DMS79 treated with DMSO at 0.1 percent for 48 hours (cell line): ENCODE results near the gene ACOT13.
"Not testable (repeated sequence)": the region's sequence is repeated elsewhere in the genome, so short reads cannot be mapped to it uniquely, and the experiment has no call there.

Experiments
- DNase-seq: peaks from one replicate; lab custom pipeline; 2025; lab: John Stamatoyannopoulos, UW

ACOT13 gene

GRCh38 chr6:24730653-24731052, 63.8 kb downstream of the ACOT13 start:
- DNase-seq: not testable (repeated sequence)

- DNase-seq: not testable (repeated sequence)
Observed at GRCh38 chr6:24731456-24732134, 64.7 kb downstream of the ACOT13 start.

- no peak for DNase-seq
Observed at GRCh38 chr6:24734166-24734565, 67.3 kb downstream of the ACOT13 start.

GRCh38 chr6:24734710-24735109, 67.8 kb downstream of the ACOT13 start:
- DNase-seq: not testable (repeated sequence)

- no peak for DNase-seq
Observed at GRCh38 chr6:24738741-24739140, 71.9 kb downstream of the ACOT13 start.

GRCh38 chr6:24740861-24741260, 74.0 kb downstream of the ACOT13 start:
- DNase-seq: no peak

GRCh38 chr6:24742216-24742738, 75.4 kb downstream of the ACOT13 start:
- DNase-seq: no peak

GRCh38 chr6:24743265-24743943, 76.5 kb downstream of the ACOT13 start:
- DNase-seq: no peak

GRCh38 chr6:24743944-24744335, 77.1 kb downstream of the ACOT13 start:
- DNase-seq: no peak

- DNase-seq: no peak
Observed at GRCh38 chr6:24744911-24745310, 78.0 kb downstream of the ACOT13 start.

- no peak for DNase-seq
Observed at GRCh38 chr6:24749297-24749696, 82.4 kb downstream of the ACOT13 start.

- not testable (repeated sequence) for DNase-seq
Observed at GRCh38 chr6:24750878-24751277, 84.0 kb downstream of the ACOT13 start.

GRCh38 chr6:24752503-24752902, 85.6 kb downstream of the ACOT13 start:
- no peak for DNase-seq

- no peak for DNase-seq
Observed at GRCh38 chr6:24752917-24753492, 86.1 kb downstream of the ACOT13 start.

- no peak for DNase-seq
Observed at GRCh38 chr6:24753545-24753944, 86.7 kb downstream of the ACOT13 start.

GRCh38 chr6:24754378-24754777, 87.5 kb downstream of the ACOT13 start:
- not testable (repeated sequence) for DNase-seq
